Measurements from ENCODE around the gene MRPS30.
"Not testable (repeated sequence)": the region's sequence is repeated elsewhere in the genome, so short reads cannot be mapped to it uniquely, and the experiment has no call there.

The MRPS30 gene

DNA sequence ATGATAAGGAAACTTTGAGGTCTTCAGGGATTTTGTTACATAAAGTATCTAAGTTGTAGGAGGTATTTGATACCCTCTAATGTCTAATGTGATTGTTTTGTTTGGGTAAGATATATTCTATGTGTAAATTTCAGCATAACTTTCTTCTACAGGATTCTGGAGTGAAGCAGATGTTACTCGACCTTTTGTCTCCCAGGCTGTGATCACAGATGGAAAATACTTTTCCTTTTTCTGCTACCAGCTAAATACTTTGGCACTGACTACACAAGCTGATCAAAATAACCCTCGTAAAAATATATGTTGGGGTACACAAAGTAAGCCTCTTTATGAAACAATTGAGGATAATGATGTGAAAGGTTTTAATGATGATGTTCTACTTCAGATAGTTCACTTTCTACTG, 6.0 kb downstream of the MRPS30 start:
- DNase-seq (ENCODE audit: low read depth in 2 of 2): no peak

DNA sequence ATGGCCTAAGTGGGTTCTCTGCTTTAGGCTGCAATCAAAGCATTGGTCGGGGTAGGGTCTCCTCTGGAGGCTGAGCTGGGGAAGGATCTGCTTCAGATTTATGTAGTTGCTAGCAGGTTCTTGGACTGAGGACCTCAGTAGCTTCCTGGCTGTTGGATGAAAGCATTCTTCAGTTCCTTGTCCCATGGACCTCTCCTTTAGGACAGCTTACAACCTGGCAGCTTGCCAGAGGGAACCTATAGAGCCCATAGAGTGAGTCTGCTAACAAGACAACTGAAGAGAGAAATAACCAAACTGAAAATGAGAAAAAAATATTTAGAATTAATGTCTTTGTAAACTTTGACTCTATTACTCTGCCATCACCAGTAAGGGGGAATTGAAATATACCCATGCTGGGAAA, 12.4 kb downstream of the MRPS30 start:
- no peak for DNase-seq (ENCODE audit: low read depth in 2 of 2)

DNA sequence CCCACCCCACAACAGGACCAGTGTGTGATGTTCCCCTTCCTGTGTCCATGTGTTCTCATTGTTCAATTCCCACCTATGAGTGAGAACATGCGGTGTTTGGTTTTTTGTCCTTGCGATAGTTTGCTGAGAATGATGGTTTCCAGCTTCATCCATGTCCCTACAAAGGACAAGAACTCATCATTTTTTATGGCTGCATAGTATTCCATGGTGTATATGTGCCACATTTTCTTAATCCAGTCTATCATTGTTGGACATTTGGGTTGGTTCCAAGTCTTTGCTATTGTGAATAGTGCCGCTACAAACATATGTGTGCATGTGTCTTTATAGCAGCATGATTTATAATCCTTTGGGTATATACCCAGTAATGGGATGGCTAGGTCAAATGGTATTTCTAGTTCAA, 15.9 kb downstream of the MRPS30 start:
- DNase-seq (ENCODE audit: low read depth in 2 of 2): not testable (repeated sequence)

DNA sequence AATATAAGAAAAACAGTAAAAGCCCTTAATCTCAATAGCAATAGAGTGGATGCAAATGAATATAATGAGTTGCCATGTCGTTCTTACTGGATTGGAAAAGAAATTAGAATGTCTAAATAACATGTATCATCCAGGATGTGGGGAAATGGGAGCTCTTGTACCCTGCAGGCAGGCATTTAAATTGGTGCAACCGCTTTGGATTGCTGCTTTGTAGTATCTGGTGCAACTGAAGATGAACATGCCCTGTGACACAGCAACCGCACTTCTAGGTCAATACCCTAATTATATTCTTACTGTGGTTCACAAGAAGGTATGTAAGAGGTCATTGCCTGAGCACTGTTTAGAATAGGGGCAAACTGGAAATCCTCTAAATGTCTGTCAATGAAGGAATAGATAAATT, 18.9 kb downstream of the MRPS30 start:
- no peak for DNase-seq (ENCODE audit: low read depth in 2 of 2)

DNA sequence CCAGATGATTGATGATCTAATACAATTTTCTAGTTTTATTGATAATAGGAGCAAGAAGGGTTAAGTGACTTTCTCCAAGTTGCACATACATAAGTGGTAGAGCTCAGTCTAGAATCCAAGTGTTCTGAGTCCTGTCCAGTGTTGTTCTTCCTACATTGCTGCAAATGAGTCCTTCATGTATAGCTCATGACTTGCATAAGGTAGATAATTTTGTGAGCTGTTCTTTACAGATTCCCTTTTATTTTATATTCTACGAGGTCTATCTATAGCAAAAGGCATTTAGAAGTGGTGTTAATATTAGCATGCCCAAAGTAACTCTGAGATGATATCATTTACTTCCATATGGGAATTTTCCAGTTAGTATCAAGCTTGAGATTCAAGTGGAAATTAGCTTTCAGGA, 20.0 kb downstream of the MRPS30 start:
- DNase-seq (ENCODE audit: low read depth in 2 of 2): no peak

DNA sequence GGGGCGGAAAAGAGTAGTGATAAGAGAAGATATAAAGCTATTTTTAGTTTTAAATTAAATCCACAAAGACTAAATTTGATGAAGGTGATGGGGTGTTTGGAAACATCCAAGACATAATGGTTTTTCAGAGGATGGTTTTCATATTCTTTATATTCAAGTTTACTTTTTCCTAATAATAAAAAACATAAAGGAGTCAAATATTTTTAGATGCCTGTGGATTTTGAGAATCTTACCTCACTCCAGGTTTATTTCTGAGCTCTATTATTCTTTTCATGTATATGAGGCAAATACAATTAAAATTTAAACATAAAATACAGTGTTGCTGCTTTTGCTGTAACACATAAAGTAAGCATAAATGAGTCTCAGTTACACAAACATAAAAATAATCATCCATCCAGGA, 22.2 kb downstream of the MRPS30 start:
- DNase-seq (ENCODE audit: low read depth in 2 of 2): no peak

DNA sequence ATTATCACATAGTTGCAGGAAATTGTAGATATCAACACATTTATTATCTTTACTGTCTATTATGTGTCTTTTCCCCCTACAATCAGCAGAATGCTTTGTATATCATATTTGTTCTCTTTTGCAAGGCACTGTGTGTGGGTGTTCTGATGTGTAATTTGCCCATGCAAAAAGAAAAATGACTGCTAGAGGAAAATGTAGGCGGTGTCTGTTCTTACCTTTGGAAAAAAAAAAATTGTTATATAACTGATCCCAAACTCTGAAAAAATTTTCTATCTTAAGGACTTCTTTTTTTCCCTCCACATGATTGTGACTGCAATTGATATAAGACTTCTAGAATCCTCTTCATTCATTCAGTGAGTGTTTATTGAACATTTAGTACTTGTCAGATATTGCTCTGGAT, 24.5 kb downstream of the MRPS30 start:
- no peak for DNase-seq (ENCODE audit: low read depth in 2 of 2)

DNA sequence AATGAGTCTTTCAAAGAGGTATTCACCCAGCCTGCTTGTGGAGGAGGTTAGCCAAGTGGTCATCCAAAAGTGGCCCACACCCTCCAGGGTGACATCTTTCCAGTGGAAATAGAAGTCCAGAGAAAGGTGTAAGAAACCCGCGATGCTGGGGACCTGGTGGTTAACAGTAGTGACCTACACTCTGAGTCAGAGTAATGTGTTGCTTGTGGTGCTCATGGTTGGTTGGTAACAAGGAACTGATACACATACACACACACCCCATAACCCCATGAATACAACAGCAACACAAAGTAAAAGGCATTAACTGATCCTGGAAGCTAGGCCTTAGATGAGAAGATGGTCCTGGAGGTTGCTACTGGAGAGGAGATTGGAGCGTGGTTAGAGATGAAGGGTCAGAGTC, 26.9 kb downstream of the MRPS30 start:
- DNase-seq (ENCODE audit: low read depth in 2 of 2): no peak

DNA sequence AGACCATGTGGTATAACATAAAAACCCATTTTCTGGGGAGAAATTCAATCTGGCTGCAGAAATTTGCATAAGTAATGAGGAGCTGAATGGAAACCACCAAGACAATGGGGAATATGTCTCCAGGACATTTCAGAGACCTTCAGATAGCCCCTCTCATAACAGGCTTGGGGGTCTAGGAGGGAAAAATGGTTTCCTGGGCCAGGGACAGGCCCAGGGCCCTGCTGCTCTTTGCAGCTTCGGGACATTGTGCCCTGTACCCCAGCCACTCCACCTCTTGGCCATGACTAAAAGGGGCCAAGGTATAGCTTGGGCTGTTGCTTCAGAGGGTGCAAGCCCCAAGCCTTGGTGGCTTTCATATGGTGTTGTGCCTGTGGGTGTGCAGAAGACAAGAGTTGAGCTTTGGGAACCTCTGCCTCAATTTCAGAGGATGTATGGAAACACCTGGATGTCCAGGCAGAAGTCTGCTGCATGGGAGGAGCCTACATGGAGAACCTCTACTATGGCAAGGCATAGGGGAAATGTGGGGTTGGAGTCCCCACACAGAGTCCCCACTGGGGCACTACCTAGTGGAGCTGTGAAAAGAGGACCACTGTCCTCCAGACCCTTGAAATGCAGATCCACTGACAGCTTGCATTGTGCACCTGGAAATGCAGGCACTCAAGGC, 30.4 kb downstream of the MRPS30 start:
- DNase-seq (ENCODE audit: low read depth in 2 of 2): no peak

DNA sequence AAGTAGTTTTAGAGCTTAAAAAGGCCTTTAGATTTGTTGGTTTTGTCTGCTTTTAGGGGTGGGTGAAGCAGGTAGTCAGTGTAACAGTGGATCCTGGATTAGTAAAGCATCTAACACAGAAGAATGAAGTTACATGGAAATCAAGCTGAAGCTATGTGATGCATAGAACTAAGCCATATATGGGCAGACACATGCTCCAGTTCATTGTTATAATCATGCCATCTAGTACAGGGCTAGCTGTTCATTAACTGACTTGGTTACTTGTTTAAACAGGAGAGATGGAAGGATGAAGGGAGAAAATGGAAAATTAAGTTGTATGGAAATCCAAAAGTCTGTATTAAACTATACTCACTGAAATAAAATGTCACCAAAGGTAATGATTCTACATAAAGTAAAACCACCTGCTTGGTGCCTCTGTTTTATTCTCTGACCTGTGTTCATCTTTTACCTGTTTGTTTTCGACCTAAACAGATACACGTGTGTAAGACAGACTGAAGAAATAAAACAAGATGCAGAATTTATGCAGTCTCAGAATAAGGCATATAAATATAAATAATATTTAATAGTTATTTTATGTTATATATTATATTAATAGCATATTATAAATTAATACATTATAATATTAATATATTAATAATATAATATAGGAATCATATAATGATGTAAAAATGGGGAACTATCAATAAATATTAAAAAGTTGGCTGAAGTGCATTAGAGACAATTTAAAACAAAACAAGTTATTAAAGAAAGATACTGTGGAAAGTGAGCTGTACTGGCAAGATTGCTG, 33.9 kb downstream of the MRPS30 start:
- no peak for DNase-seq (ENCODE audit: low read depth in 2 of 2)

DNA sequence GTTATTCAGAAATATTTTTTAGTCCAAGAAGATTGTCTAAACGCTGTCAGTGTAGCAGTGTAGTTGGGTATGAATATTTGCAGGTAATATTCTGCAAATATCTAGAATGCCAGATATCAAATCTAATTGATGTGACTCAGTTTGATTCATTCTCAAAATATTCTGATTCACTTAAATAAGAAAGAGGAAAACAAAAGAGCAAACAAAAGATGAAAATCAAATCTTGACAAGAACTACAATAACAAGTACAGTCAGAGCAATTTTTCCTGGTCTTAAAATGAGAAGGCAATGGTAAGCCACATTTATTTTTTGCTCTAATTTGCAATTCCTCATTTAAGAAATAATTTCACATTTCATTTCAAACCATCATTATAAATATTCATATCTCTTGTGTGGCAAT, 36.0 kb downstream of the MRPS30 start:
- no peak for DNase-seq (ENCODE audit: low read depth in 2 of 2)

DNA sequence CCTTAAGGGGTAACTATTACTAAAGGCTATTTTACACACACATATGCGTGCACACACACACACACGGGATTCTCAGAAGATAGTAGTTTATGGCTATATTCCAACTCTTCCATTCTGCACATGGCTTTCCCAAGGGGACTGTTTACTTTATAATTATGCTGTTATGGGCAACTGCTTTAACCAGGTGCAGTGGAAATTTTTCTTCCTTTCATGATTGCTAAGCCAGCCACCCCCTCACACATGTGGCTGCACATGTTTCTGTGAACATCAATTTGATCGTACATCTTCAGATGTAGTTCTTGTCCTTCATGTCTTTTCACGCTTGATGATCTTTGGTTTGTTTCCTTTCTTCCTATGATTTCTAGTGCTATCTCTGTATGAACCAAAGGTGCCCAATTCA, 37.0 kb downstream of the MRPS30 start:
- no peak for DNase-seq (ENCODE audit: low read depth in 2 of 2)

DNA sequence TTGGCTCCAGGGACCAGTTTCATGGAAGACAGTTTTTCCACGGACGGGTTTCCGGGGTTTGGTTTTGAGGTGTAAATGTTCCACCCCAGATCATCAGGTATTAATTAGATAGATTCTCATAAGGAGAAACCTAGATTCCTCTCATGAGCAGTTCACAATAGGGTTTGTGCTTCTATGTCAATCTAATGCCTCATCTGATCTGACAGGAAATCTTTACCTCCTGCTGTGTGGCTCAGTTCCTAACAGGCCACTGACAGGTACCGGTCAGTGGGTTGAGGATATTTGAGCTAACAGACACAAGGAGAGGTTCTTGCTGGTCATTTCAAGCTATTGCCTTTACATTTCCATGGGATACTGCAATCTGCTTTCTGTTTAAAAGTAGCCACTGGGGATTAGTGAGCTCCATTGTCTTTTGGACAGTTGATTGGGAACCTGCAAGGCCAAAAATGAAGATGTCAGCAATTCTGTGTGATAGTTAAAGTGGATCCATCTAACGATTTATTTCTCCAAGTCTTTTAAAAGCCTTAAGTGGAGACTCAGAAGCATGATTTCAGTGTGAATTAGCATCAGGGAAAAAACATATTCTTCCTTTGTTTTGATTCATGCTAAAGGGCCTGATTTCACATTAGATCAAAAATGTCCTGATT, 38.6 kb downstream of the MRPS30 start:
- DNase-seq (ENCODE audit: low read depth in 2 of 2): no peak

DNA sequence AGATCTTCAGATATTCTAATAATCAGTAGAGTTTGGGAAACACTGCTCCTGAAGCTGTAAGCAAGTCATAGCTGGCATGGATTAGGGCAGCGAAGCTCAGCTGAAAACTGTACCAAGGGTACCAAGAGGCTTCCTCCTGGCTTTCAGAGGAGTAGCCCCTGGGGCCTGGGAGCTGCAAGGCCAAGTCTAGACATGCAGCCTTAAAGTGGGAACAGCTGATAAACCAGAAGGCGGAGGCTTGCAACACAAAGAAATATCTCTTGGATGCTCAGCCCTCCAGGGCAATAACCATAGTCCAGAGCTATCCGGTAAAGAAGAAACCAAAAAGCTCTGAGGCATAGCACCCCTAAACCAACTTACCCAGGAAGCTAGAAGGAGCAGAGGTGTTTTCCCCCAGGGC, 51.5 kb downstream of the MRPS30 start:
- DNase-seq (ENCODE audit: low read depth in 2 of 2): no peak

DNA sequence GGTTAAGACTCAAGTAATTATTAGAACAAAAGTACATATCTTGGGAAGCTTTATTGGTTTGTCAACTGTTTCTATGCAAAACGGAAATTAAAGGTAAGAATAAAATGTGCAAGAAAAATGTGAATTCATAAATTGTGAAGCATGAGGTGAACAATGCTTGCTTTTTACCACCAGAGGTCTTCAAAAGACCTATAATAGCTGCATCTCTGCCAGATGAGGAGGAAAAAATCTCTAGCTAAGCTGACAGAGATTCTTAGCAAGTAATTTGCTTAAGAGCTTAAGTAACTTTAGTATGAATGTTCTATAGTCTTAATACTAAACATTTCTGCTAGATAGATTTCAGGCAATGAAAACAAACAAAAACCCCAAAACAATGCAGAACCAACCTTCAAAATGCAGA, 54.1 kb downstream of the MRPS30 start:
- DNase-seq (ENCODE audit: low read depth in 2 of 2): no peak
